Testis (tissue), 3 donors: ENCODE data around the gene FPR1. TPM values are rescaled to one million over a fixed set of nuclear protein-coding genes. Genes with fewer than 3 reads are reported as not detected.

Source experiments
- DNase-seq: peaks from one replicate; pipeline ENCODE4 v3.0.0-alpha.2; 2019
- H3K27ac ChIP-seq, 2 donors: fragments of 200-600 bp; sonication (generic); one replicate each; pipeline ENCODE4 v1.5.1; 2019
- H3K27me3 ChIP-seq: fragments of 200-600 bp; sonication (generic); one replicate; pipeline ENCODE4 v1.5.1; 2019
- H3K36me3 ChIP-seq: fragments of 200-600 bp; sonication (generic); one replicate; pipeline ENCODE4 v1.5.1; 2017; ENCODE audit warnings: low read depth; ENCODE audit errors: missing control alignments
- H3K4me1 ChIP-seq: fragments of 200-600 bp; sonication (generic); one replicate; pipeline ENCODE4 v1.5.1; 2019
- H3K4me3 ChIP-seq, 2 donors: fragments of 200-600 bp; sonication (generic); one replicate each; pipeline ENCODE4 v1.5.1; 2017 to 2019
- H3K9me3 ChIP-seq: fragments of 200-600 bp; sonication (generic); one replicate; pipeline ENCODE4 v1.5.1; 2017
- CTCF ChIP-seq, 3 experiments: fragments of 450-650 bp in 2 of 3; fragments of 200-600 bp in 1 of 3; sonication (generic) in 1 of 3; IDR thresholded peaks; one replicate each; pipeline ENCODE4 v1.5.1; 2016 to 2019; ENCODE audit warnings: antibody characterized with exemption in 3 of 3, mild to moderate bottlenecking in 2 of 3, moderate library complexity in 1 of 3
- POLR2A ChIP-seq: fragments of 450-650 bp; IDR thresholded peaks from one replicate; pipeline ENCODE4 v1.6.1; 2017; ENCODE audit warnings: antibody characterized with exemption, mild to moderate bottlenecking, moderate library complexity
- WGBS, 2 donors: methylation state at CpG; one replicate each; pipeline ENCODE4 v1.1.5; 2018; 5-methylcytosine and 5-hydroxymethylcytosine counted together
- intact Hi-C: fragments of 100-400 bp; cut with DNase I; formaldehyde crosslinking; loops from one replicate; pipeline ENCODE4 v1.15.1; 2023; ENCODE audit warnings: low total_unique reads
- polyA plus RNA-seq: library from polyadenylated mRNA; stranded (reverse); fragments of 350-450 nt; fragmentation: Illumina TruSeq; extraction: RNeasy Lipid Tissue Mini Kit (QIAGEN cat#74804); gene quantifications from one replicate; pipeline ENCODE4 v1.2.3, GENCODE V29; 2014; ENCODE audit warnings: low read depth, low replicate concordance; ENCODE audit not compliant: insufficient read depth
- total RNA-seq, 2 donors: library from RNA; depleted of rRNA; stranded (reverse); fragments of >200 nt; gene quantifications; one replicate each; pipeline ENCODE4 v1.2.3, GENCODE V29; 2016

Gene FPR1
- total and polyA plus RNA-seq, 3 donors from 2014 or later = 1.4 to 3.5 (median 2.1) TPM

DNA sequence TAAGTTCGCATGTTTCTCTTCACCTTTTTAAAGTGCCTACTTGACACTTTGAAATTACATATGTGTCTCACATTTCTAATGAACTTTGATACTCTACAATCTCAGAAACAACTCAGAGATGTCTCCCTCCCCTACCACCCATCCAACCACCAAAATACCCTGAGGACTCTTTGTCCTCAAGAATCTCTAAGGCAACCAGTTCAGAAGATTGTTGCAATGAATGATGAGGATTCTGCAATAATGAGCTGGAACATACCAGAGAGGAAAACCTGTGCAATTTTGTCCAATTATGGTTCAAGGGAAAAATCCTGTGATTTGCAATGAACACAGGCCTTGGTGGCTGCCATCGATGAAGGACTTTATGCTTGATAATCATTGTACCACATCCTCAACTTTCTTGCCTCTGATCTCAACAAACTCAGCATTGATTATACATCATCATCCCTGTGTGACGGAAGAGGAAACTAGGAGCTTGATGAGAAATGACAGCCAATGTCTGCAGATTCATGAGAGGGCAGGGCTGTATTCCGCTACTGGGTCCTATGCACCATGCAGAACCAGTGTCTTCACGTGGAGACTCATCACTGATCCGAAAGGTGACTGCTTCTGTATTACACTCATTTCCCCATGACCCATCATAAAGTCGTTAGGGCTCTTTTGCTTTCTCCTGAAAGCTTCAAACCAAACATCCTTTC, 1.1 kb downstream of the FPR1 start:
- no peaks in the 10 kb centered on the region for H3K9me3 ChIP-seq
- no peaks in the 10 kb centered on the region for H3K36me3 ChIP-seq
- intact Hi-C loops = no loop called here
- H3K27ac ChIP-seq = no peak overlapping the region
- TF ChIP-seq CTCF (IDR thresholded peaks at IDR 0.05) = no peak
- TF ChIP-seq POLR2A = no peak
- 88 to 90% methylated on average over 7 of the region's 7 CpGs for WGBS, 2 donors
- no peaks in the 10 kb centered on the region for H3K27me3 ChIP-seq
- no peak for DNase-seq
- H3K4me1 ChIP-seq = no peaks in the 10 kb centered on the region
- no peak overlapping the region for H3K4me3 ChIP-seq

DNA sequence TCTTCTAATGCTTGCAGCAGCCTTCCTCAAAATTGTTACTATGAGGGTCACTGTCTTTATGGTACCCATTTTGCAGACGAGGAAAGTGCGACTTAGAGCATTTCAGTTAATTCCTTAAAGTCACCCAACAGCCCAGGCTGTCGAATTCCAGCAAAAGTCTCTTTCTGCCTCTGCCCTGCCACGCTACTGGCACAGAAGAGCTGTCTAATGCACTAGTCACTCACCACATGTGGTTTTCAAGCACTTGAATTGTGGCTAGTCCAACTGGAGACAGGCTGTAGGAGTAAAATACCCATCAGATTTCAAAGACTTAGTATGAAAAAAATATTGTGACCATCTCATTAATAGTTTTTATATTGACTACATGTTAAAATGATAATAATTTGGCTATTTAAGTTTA, 1.7 kb downstream of the FPR1 start:
- Histone ChIP-seq H3K36me3 (no peaks in the 10 kb centered on the region), H3K4me3 (no peak overlapping the region), H3K4me1 (no peaks in the 10 kb centered on the region), H3K27ac (no peak overlapping the region), H3K27me3 (no peaks in the 10 kb centered on the region), H3K9me3 (no peaks in the 10 kb centered on the region)
- WGBS, 2 donors = 88 to 89% methylated on average over 4 of the region's 4 CpGs
- intact Hi-C loops = no loop called here
- TF ChIP-seq CTCF (IDR thresholded peaks at IDR 0.05) (no peak), POLR2A (no peak)
- no peak for DNase-seq

GRCh38 chr19:51746731-51747130, 4.9 kb downstream of the FPR1 start:
- Histone ChIP-seq H3K27ac (no peak overlapping the region), H3K27me3 (no peaks in the 10 kb centered on the region), H3K9me3 (no peaks in the 10 kb centered on the region), H3K4me1 (no peaks in the 10 kb centered on the region), H3K36me3 (no peaks in the 10 kb centered on the region), H3K4me3 (no peak overlapping the region)
- DNase-seq = no peak
- no peak for TF ChIP-seq CTCF (IDR thresholded peaks at IDR 0.05)
- TF ChIP-seq POLR2A = no peak
- intact Hi-C loops = no loop called here
- 86 to 87% methylated on average over 7 of the region's 7 CpGs for WGBS, 2 donors

DNA sequence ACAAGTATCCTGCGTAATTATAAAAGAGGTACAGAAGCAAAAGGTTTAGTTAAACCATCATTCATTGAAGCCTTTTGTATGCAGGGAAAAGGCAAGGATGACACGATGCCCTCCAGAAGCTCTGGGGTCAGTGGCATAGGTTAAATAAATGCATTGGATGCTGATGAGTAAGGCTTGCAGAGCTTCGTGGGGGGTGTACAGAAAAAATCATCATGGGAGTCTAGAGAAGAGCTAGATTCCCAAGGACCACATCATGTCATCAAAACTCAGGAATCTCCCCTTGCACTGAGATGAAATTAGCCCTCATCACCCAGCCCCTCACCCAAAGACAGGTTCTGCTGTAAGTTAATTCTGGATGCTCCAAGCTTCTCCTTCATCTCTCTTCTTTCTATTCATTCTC, 8.3 kb downstream of the FPR1 start:
- WGBS, 2 donors = 73 to 77% methylated on average over 3 of the region's 3 CpGs
- DNase-seq = no peak
- no peak overlapping the region for H3K27ac ChIP-seq
- no peak for TF ChIP-seq CTCF (IDR thresholded peaks at IDR 0.05)
- TF ChIP-seq POLR2A = no peak
- H3K27me3 ChIP-seq = no peaks in the 10 kb centered on the region
- intact Hi-C loops = no loop called here
- H3K9me3 ChIP-seq = no peaks in the 10 kb centered on the region
- H3K4me1 ChIP-seq = no peaks in the 10 kb centered on the region
- H3K36me3 ChIP-seq = no peaks in the 10 kb centered on the region
- no peak overlapping the region for H3K4me3 ChIP-seq

GRCh38 chr19:51742789-51743188, 8.9 kb downstream of the FPR1 start:
- H3K9me3 ChIP-seq = no peaks in the 10 kb centered on the region
- H3K36me3 ChIP-seq = no peaks in the 10 kb centered on the region
- H3K4me3 ChIP-seq = no peak overlapping the region
- TF ChIP-seq CTCF (IDR thresholded peaks at IDR 0.05) = no peak
- TF ChIP-seq POLR2A = no peak
- intact Hi-C loops = no loop called here
- no peak for DNase-seq
- H3K27me3 ChIP-seq = no peaks in the 10 kb centered on the region
- no peak overlapping the region for H3K27ac ChIP-seq
- no peaks in the 10 kb centered on the region for H3K4me1 ChIP-seq
- 74 to 78% methylated on average over 6 of the region's 6 CpGs for WGBS, 2 donors
